ENCODE results near the gene P3R3URF.

Gene P3R3URF

DNA sequence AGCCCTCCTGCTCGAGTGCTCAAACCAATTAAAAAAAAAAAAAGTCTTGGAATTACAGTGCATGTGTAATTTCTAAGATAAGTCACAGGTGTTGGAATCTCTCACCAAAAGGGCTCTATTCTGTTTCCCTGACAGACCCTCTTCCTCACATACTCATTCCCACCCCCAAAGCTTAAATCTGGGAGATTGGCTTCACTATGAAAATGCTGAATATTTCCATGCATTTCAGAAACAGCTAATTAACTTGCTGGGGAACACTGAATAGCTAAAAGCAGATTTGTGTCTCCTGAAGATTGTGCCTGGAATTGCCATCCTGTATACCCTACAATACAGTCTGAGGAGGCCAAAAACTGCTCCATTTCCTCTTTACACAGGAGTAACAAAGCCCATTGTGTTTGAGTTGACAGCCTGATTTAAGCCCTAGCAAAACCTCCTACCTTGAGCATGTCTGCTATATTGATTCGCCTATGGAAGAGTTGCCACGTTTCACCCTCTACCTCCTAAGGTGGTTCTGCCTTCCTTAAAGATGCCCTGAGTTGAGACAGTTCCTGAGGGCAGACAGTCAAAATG, 42.4 kb downstream of the P3R3URF start:
- no peak for DNase-seq (ENCODE audit: low read depth in 1 of 2, low spot score in 1 of 2)

DNA sequence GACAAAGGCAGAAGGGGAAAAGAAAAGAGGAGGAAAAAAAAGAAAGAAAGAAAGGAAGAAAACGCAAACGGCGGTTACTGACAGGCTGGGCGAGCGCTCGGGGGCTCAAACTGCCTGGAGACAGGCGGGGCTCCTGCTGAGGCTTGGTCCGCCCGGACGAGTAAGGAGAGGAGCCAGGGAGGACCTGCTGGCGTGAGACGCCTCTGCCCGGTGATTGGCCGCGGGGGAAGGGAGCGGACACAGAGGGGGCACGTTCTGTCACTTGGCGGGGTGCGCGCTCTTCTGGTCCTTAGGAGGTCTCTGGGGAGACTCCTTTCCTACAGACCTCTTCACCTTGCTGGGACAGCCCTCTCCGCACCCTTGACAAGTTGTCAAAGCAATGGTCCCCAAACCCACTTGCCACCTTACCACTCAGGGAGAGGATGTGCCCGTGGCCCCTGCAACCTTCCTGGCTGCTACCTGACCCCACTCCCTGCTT, 43.1 kb downstream of the P3R3URF start:
- no peak for DNase-seq (ENCODE audit: low read depth in 1 of 2, low spot score in 1 of 2)

DNA sequence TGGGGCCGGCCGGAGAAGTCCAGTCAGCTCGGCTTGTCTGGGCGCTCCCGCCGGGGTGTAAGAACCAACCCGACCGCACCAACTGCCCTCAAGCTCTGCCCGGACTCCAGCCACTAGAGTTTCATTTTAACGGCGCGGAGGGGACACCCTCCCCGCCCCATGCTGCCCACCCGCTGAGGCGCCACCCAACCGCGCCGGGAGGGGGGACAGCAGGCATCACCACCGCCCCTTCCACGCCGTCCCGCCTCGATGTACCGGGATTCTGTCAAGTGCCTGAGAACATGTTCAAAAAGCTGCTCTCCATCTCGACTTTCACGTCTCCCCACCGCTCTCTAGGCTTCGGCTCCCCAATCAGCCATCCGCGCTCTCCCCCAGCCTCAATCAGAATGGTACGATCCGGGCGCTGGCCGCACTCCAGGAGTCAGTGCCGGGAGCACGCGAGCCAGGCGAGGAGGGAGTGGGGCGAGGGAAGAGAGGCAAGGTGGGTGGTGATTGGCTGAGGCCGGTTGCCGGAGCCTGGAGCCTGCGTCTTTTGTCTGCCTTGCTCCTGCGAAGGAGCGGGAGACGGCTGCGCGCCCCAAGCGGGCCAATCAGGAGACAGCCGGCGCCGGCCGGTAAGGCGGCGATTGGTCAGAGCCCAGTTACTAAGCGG, 43.6 kb downstream of the P3R3URF start, which contains the start of gene PIK3R3:
TSS of gene PIK3R3 (minus strand) at position 101 of the 652 bp plus-strand sequence. CDS start 677 bp downstream, outside the sequence.
- peak; percentile 73 to 77 for DNase-seq (ENCODE audit: low read depth in 1 of 2, low spot score in 1 of 2)

DNA sequence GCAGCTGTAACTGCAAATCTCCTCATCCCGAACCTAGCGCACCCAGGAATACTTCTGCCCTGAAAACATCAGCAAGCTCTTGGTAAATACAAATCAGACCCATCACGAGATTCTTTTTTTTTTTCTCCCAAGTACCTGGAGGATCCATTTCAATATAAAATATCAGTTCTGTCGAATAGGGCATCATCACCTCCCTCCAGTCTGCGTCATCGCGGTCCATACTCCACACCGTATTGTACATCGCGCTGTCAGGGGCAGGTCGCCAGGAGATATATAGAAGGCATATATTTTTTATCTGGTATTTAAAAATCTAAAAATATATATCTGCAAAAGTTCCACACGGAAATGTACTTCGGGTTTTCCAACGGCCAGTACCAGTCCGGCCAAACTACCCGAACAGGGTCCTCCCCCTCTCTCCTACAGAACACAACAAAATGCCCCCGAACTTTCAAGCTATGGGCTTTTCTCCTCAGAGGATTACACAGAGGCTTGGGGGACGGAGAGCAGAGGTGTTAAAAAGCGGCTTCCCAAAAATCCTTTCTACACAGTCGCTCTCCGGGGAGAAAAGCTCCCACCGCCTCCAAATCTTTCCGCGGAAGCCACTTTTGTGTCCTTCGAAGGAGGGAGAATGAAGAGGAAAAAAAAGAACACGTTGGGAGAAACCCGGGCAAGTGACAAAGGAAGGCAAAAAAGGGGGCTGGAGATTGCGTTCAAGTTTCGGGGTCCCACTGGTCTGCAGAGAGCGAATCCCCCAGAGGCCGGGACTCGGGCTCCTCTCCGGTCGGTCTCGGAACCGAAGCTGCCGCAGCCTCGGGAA, 44.4 kb downstream of the P3R3URF start:
- DNase-seq (ENCODE audit: low read depth in 1 of 2, low spot score in 1 of 2), result no peak

DNA sequence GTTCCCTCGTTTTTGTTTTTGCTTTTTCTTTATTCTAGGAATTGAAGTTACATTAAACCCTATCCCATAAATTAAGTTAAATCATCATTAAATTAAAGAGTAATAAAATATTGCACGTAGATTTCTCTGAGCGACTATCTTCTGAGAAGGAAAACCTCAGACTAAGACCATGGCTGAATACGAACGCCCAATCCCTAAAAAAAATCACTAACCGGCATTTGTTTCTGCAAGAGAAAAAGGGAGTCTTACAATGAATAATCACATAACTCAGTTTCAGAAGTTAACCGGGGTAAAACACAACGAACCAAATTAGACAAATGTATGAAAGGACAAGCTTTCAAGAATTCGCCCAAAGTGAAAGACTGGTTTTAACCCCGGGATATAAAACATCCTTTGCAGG, 45.2 kb downstream of the P3R3URF start:
- DNase-seq (ENCODE audit: low read depth in 1 of 2, low spot score in 1 of 2), result no peak

DNA sequence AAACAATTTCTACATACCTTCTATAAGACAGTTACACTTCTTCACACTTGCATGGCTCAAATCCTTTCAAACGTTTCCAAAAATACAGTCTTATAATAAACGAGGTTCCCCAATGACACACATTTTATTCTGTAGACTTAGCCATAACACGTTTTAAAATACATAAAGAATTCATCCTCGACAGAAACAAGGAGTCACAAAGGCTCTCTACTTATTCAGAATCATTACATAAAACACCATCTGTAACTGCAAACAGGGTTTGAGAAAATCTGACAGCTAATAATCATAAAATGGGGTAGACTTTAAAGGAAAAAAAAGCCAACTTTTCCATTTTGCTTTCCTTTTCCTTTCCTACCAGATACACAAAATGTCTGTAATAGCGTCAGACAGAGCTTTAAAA, 45.7 kb downstream of the P3R3URF start:
- DNase-seq (ENCODE audit: low read depth in 1 of 2, low spot score in 1 of 2), result no peak

DNA sequence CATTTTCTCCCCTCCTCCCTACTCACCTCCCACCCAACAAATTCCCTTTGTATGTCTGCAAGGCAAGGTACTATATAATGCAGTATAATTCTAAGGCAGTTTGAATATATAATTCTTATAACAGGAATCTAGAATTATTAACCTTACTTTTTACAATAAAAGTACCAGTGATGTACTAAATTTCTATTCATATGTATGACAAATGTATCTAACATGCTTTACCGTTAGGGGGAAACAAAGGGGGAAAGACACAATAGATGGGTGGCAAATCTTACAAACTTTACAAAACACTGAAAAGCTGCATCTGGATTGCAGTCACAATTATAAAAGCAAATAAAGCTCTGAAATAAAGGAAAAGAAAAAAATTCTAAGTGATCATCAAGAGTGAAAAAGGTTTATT, 46.2 kb downstream of the P3R3URF start:
- no peak for DNase-seq (ENCODE audit: low read depth in 1 of 2, low spot score in 1 of 2)

DNA sequence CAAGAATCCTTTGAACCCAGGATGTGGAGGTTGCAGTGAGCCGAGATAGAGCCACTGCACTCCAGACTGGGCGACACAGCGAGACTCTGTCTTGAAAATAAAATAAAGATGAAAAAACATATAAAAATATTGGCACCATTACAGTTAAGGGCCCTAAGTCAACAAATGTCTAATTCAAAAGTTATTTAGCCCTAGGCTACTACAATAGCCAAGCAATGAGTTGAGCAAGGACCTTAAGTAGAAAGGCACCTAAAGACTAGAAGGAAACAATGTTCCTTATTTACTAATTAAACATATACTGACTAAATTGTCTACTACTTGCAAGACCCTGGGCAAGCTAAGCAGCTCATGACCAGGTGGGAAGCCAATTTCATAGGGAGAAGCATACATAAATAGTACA, 47.9 kb downstream of the P3R3URF start:
- no peak for DNase-seq (ENCODE audit: low read depth in 1 of 2, low spot score in 1 of 2)
